Natural killer cell (primary cell): ENCODE results near the gene COQ8B. TPM values are rescaled to one million over a fixed set of nuclear protein-coding genes. Genes with fewer than 3 reads are reported as not detected.

ENCODE experiments used
- ATAC-seq, 3 donors: fragments of 150-1000 bp in 2 of 3; fragments of 200-7000 bp in 1 of 3; cut with Tn5 transposase; 1 replicate in 1 of 3; 2 replicates in 2 of 3; pipeline ENCODE4 v1.10.0; 2021; ENCODE audit warnings: mild to moderate bottlenecking in 2 of 3, moderate library complexity in 2 of 3
- DNase-seq, 2 donors: peaks; one replicate each; pipeline versions ENCODE4 v3.0.0 to v3.0.0-alpha.2; 2013 to 2021; ENCODE audit warnings: mixed read lengths in 1 of 2
- H3K27ac ChIP-seq: one replicate; pipeline ENCODE4 v1.5.1; 2013; ENCODE audit warnings: mild to moderate bottlenecking, low read length
- H3K27me3 ChIP-seq: one replicate; pipeline ENCODE4 v1.6.1; 2013; ENCODE audit warnings: low read length; ENCODE audit not compliant: control insufficient read depth, insufficient read depth
- H3K36me3 ChIP-seq: one replicate; pipeline ENCODE4 v1.6.1; 2013; ENCODE audit warnings: low read length; ENCODE audit not compliant: control insufficient read depth, insufficient read depth
- H3K4me1 ChIP-seq: one replicate; pipeline ENCODE4 v1.6.1; 2013; ENCODE audit warnings: low read length; ENCODE audit not compliant: control insufficient read depth, insufficient read depth
- H3K4me3 ChIP-seq: one replicate; pipeline ENCODE4 v1.5.1; 2013; ENCODE audit warnings: low read length
- H3K9me3 ChIP-seq: one replicate; pipeline ENCODE4 v1.6.1; 2013; ENCODE audit warnings: low read length; ENCODE audit not compliant: control insufficient read depth, insufficient read depth
- H3K27ac Mint-ChIP-seq, 2 donors: one replicate each; pipeline ENCODE4 v1.8.0; 2022; ENCODE audit warnings: mild to moderate bottlenecking in 2 of 2, mixed read lengths in 2 of 2, moderate library complexity in 1 of 2
- H3K27me3 Mint-ChIP-seq, 2 donors: one replicate each; pipeline ENCODE4 v1.8.0; 2022; ENCODE audit warnings: low read depth in 2 of 2, mixed read lengths in 2 of 2
- H3K36me3 Mint-ChIP-seq: one replicate; pipeline ENCODE4 v1.8.0; 2022; ENCODE audit warnings: mixed read lengths
- H3K4me1 Mint-ChIP-seq, 2 donors: one replicate each; pipeline ENCODE4 v1.8.0; 2022; ENCODE audit warnings: mixed read lengths in 2 of 2
- H3K4me3 Mint-ChIP-seq: one replicate; pipeline ENCODE4 v1.8.0; 2022; ENCODE audit warnings: mild to moderate bottlenecking, moderate library complexity, mixed read lengths
- H3K9me3 Mint-ChIP-seq, 2 donors: one replicate each; pipeline ENCODE4 v1.8.0; 2022; ENCODE audit warnings: mixed read lengths in 2 of 2
- CTCF ChIP-seq: fragments of 200-600 bp; IDR thresholded peaks from one replicate; pipeline ENCODE4 v1.8.0; 2022; ENCODE audit warnings: antibody characterized with exemption
- WGBS: methylation state at CpG from one replicate; pipeline ENCODE4 v1.1.7; 2013; ENCODE audit warnings: missing lambda C conversion rate; ENCODE audit not compliant: insufficient coverage; 5-methylcytosine and 5-hydroxymethylcytosine counted together
- intact Hi-C: fragments of 100-400 bp; cut with micrococcal nuclease; formaldehyde crosslinking; loops from one replicate; pipeline ENCODE4 v1.14.2; 2022
- total RNA-seq, 4 donors: library from RNA; stranded (reverse); fragments of 120-200 nt in 1 of 4; gene quantifications; one replicate each; pipeline versions ENCODE4 v1.2.3 to v1.2.4, GENCODE V29; 2013 to 2022

Gene COQ8B
- total RNA-seq, 3 donors from 2014 or later (not counting 1 experiment from before 2014, with no cell fraction given) = 31.8 to 46.7 (median 39.6) TPM

- no peak for TF ChIP-seq CTCF
- peak in 1 of 2 donors; percentile 51 for DNase-seq
- H3K4me3 Mint-ChIP-seq = peak overlapping the region; percentile 45
- intact Hi-C loops = loop anchor here (1.0 to 5.0 kb wide), 4 partner anchors 25 to 638 kb away; partner anchors contain the start of genes ACTMAP, MIA, RAB4B and SNRPA
- ATAC-seq = no peak
- peak overlapping the region in 1 of 2 donors; percentile 94 for H3K27ac Mint-ChIP-seq
- H3K36me3 Mint-ChIP-seq = no peaks in the 10 kb centered on the region
- Histone ChIP-seq H3K9me3 (no peaks in the 10 kb centered on the region), H3K4me1 (peaks cover 45% of the 10 kb centered on the region), H3K27ac (no peak overlapping the region), H3K4me3 (peak overlapping the region; percentile 29), H3K27me3 (no peaks in the 10 kb centered on the region), H3K36me3 (no peaks in the 10 kb centered on the region)
- no peaks in the 10 kb centered on the region for H3K27me3 Mint-ChIP-seq
- H3K4me1 Mint-ChIP-seq = peaks cover 0 to 26% of the 10 kb centered on the region in 2 donors
- no peaks in the 10 kb centered on the region for H3K9me3 Mint-ChIP-seq
- WGBS = 73% methylated on average over 18 of the region's 18 CpGs
Measured at GRCh38 chr19:40689339-40690049, 27.2 kb downstream of the COQ8B start.

GRCh38 chr19:40688987-40689338, 27.7 kb downstream of the COQ8B start:
- H3K36me3 Mint-ChIP-seq = no peaks in the 10 kb centered on the region
- peaks cover 0 to 28% of the 10 kb centered on the region in 2 donors for H3K4me1 Mint-ChIP-seq
- WGBS = 72% methylated on average over 4 of the region's 4 CpGs
- no peaks in the 10 kb centered on the region for H3K27me3 ChIP-seq
- no peaks in the 10 kb centered on the region for H3K36me3 ChIP-seq
- intact Hi-C loops = loop anchor here (5.0 kb wide), 2 partner anchors 88 to 638 kb away; partner anchors contain the start of genes MIA and RAB4B
- no peaks in the 10 kb centered on the region for H3K9me3 ChIP-seq
- H3K4me1 ChIP-seq = peaks cover 45% of the 10 kb centered on the region
- no peak overlapping the region for H3K4me3 Mint-ChIP-seq
- no peak overlapping the region for H3K4me3 ChIP-seq
- DNase-seq (no peak), ATAC-seq (no peak)
- H3K27me3 Mint-ChIP-seq = no peaks in the 10 kb centered on the region
- no peak overlapping the region for H3K27ac ChIP-seq
- TF ChIP-seq CTCF = no peak
- no peaks in the 10 kb centered on the region for H3K9me3 Mint-ChIP-seq
- no peak overlapping the region for H3K27ac Mint-ChIP-seq

GRCh38 chr19:40688309-40688708, 28.4 kb downstream of the COQ8B start:
- H3K4me1 ChIP-seq = peaks cover 45% of the 10 kb centered on the region
- ATAC-seq (no peak), DNase-seq (no peak)
- Mint-ChIP-seq H3K9me3 (no peaks in the 10 kb centered on the region), H3K4me3 (no peak overlapping the region), H3K4me1 (peaks cover 0 to 28% of the 10 kb centered on the region in 2 donors), H3K36me3 (no peaks in the 10 kb centered on the region), H3K27ac (no peak overlapping the region), H3K27me3 (no peaks in the 10 kb centered on the region)
- H3K4me3 ChIP-seq = no peak overlapping the region
- no peaks in the 10 kb centered on the region for H3K9me3 ChIP-seq
- 85% methylated on average over 1 of the region's 1 CpG for whole genome bisulfite sequencing
- no peak for TF ChIP-seq CTCF
- no peaks in the 10 kb centered on the region for H3K36me3 ChIP-seq
- intact Hi-C loops = loop anchor here (5.0 kb wide), 2 partner anchors 89 to 639 kb away; partner anchors contain the start of genes MIA and RAB4B
- no peaks in the 10 kb centered on the region for H3K27me3 ChIP-seq
- H3K27ac ChIP-seq = peak overlapping the region; percentile 64
